Glomerular endothelial cell (primary cell): ENCODE results near the gene BAZ2B. TPM values are rescaled to one million over a fixed set of nuclear protein-coding genes. Genes with fewer than 3 reads are reported as not detected.
"Not testable (repeated sequence)": the region's sequence is repeated elsewhere in the genome, so short reads cannot be mapped to it uniquely, and the experiment has no call there.

Experiments
- DNase-seq: peaks from one replicate; pipeline ENCODE4 v3.0.0-alpha.2; 2011; ENCODE audit warnings: low read depth, low spot score; ENCODE audit errors: extremely low read depth
- total RNA-seq: library from RNA; depleted of rRNA; stranded (reverse); fragments of >200 nt; gene quantifications from 2 replicates; pipeline ENCODE4 v1.2.3, GENCODE V29; 2015

Gene BAZ2B
- total RNA-seq, 1 donor from 2014 or later = 79.3 TPM

DNA sequence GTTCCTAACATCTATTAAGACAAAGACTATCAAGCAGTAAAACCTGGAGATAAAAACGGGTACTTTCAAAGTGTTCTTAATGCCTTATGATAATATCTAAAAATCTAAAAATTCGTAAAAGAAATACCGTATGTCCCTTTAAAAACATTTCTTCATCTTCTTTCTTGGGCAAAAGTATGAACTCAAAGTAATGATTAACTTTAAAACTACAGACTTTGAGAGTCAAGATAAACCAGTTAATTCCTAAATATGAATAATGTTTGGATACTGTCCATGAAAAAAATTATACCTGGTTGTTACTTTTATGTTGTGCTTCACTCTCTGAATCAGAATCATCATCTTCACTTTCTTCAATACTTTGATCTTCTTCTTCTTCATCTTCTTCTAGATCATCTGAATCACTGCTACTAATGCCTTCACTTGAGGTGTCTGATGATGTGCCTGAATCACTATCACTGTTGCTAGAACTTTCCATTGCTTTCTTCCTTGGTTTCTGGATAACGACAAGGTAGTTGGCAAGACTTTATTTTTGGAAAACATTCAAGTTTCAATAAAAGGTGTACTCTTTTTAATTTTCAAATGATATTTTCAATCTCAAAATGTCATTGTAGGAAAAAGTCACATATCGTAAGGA, 177.5 kb downstream of the BAZ2B start:
- DNase-seq = no peak

DNA sequence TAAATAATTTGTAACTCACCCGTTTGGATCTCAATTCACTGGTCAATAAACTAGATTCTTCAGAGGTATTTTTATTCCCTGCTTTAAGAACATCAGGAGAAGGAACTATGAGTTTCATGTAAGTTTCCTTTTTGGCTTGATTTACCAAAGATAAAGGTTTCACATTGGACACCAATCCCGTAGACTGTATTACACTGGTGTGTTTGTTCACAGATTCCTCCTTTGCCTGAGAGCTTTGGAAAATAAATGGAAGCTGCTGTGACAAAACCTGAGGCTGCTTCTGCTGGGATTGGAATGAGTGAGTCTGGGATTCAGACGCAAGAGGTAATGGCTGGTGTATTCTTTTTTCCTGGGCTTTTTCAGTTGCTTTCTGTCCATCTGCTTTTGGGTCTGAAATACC, 178.1 kb downstream of the BAZ2B start:
- no peak for DNase-seq

DNA sequence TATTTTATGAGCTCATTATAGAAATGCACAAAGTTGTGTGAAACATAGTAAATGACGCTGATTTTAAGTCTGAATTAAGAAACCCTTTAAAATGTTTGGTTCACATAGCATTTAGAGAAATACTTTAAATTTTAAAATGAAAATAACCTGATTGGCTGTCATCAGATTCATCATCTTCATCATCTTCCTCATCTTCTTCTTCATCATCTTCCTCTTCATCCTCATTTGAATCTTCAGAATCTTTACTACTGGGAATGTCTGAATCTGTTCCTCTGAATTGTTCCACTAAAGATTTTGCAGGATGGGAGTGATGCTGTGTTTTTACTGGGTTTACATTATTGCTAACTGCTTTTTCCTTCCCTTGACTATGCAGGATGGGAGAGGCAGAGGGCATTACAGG, 183.7 kb downstream of the BAZ2B start:
- no peak for DNase-seq

DNA sequence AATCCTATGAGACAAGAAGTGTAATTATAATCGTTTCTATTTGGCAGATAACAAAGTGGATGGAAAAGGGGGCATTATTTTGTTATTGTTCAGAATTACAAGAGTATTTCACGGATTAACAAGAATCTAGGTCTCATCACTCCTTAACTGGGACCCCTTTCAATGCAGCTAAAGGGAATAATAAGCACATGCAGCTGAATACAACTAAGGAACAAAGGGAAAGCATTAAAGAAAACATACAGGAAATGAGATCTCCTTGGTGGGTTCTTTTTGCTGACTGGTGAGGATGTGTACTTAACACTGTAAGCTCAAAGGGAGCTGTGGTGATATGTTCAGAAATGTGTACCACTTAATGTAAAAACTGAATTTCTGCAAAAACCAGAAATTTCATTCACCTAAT, 189.3 kb downstream of the BAZ2B start:
- DNase-seq = no peak

DNA sequence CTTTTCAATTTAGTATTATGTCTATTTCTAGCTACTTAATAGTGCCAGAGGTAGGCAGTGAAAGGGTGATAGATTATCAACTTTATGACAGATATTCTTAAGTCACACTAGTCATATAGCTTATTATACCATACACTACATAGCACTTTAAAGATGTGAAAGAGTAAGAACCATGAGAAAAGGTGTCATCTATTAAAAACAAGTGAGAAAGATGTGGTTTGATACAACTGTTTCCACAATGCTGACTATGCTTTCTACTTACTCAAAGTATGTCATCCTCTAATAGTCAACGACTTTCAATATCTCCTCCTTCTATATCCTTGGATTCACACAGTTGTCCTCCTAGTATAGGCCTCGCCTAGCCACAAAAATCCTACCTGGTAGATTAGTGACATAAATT, 196.9 kb downstream of the BAZ2B start:
- DNase-seq = no peak

DNA sequence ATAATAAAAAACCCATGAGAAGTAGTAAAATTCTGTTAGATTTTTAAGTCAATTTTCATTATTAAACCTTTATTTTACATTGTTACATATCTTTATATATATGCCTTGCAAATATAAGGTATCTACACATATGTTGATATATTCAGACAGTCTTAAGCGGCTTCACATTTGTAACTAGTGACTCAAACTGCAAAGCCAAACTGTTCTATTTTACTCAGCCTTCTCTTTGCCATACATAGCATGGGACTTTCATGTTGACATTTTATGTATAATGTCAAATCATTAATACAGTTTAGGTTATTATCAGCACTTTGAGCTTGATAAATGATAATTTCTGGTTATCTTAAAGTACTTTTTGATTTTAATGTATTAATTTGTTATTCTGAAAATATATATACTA, 204.9 kb downstream of the BAZ2B start:
- DNase-seq = no peak

DNA sequence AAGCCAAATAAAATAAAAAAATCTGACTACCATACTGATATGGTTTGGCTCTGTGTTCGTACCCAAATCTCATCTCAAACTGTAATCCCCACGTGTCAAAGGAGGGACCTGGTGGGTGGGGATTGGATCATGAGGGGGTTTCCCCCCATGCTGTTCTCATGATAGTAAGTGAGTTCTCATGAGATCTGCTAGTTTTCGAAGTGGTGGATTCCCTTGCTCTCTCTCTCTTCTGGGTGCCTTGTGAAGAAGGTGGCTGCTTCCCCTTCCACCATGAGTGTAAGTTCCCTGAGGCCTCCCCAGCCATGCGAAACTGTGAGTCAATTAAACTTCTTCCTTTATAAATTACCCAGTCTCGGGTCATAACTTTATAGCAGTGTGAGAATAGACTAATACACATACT, 206.1 kb downstream of the BAZ2B start:
- DNase-seq = no peak

DNA sequence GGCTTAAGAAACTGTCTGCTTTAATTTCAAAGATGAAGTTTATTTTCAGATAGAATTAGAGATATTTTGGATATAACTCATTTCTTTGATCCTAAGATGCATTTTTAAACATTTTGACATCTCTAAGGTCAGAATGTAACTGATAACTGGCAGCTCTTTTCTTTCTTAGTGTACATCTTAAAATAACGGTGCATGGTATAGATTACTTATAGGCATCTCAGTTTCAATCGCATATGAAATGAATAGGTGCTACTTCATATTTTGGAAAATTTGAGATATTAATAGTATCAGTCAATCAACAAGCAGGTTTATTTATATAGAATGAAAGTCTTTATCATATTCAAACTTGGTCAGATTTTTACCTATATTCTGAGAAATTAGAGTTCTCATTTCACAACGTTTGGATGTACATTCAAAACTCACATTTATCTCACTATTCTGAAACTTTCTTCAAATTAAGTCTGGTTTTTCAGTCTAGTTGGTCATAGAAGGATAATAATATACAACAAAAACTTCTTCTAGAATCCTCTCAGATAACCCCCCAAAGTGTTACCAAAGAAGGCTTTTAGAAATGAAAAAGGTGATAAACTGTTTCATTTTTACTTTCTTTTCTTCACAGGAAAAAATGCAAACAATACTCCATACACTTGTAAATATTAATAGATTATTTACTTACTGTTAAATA, 207.1 kb downstream of the BAZ2B start:
- no peak for DNase-seq

DNA sequence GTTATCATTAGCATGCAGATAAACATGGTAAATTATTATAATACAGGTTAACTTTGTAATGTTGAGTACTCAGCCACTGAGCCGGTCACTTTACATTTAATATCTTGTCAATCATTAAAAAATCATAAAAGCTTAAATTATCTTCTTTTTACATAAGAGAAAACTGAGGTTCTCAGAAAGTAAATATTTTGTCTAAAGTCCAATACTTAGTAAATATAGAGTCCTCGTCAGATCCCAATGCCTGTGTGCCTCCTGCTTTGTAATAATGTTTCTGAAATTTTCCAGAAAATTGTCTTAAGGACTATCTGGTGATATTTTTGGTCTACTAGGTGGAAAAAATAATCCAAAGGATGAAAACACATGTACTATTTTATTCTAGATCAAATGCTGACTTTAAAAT, 213.6 kb downstream of the BAZ2B start:
- DNase-seq = no peak

DNA sequence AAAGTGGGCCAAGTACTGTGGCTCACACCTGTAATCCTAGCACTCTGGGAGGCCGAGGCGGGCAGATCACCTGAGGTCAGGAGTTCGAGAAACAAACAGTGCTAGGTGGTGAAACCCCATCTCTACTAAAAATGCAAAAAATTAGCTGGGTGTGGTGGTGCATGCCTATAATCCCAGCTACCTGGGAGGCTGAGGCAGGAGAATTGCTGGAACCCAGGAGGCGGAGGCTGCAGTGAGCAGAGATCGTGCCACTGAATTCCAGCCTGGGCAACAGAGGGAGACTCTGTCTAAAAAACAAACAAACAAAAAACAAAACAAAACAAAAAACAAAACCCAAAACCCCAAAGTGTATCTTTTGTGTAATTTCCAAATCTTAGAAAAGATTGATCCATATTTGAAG, 214.2 kb downstream of the BAZ2B start:
- DNase-seq = not testable (repeated sequence)

DNA sequence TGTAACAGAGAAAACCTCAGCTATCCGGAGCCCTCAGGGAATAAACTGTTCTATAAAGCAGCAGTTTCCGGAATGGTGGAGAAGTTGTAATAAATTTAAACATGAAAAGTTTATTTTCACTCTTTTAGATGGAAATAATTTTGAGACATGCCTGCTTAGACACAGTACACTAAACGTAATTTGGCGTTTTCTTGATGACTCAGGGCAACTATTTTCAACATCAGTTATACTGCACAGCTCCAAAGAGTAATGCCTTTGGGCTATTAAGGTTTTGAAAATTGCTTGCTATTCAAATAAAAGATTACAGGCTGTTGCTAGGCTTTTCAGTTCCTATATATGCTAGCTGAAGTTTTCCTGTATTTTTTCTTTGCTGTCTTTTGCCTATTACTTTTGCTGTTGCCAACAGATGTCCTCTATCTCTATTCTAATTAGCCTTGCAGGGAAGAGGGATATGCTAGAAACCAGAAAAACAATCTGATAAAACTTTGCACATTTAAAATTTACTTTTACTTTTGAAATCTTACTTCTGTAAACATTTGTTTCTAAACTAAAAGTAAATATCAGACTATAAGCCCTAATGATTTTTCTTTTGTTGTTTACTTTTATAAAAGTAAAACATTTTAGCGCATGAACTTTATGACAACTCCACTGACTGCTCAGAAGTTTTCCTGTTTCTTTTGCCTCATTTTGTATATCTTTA, 216.5 kb downstream of the BAZ2B start:
- no peak for DNase-seq

DNA sequence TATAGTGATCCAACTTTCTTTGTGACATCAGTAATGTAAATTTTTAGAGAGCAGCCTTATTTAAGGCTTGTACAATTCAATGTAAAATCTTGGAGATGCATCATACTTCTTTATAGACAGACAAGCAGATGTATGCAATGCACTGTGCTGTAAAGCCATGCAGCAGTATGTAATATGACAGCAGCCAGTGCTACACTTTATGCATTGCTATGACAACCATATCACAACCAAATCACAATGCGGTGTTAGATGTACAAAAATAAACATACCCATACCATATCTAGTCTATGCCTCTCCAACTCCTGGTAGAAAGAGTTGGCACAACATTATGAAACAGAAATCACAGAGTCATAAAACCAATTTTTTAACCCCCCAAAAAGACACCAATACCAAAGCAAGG, 219.5 kb downstream of the BAZ2B start:
- DNase-seq = no peak

DNA sequence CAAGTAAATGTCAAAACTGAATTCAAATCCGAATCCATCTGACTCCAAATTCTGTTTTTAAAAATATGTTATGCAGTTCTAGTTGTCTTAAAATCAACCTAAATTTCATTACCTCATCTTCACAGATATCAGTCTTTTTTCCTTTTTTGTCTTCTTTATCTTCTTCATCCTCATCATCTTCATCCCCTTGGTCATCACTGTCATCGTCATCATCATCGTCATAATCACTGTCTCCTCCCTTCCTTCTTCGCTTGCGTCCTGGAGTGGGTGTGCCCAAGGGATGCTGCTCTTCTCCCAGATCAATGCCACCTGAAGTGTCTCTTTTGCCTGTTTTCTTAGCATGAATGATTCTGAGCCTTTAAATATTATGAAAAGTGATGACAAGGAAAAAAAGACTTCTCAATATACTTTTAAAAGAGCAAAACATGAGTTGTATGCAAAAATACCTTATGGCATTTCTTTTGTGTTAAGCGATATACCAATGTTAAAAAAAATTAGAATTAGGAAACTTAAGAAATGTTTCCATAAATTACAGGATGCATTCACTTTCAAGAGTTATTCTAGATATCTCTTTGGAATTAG, 233.8 kb downstream of the BAZ2B start:
- no peak for DNase-seq

DNA sequence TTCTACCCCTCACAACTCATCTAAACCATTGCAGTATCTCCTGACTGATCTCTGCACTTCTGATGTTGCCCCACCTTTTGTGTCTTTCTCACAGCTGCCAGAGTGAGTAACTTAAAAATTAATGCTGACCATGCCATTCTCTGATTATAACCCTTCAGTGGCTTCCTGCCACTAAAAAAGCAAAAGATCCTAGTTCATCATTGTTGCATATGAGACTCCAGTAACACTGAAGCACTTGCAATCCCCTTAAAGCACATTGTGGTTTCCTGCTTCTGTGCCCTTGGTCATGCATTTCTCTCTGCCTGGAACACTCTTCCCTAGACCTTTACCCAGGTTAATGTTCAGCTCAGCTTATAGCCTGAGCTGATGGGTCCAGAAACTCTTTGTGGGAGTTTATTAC, 234.8 kb downstream of the BAZ2B start:
- no peak for DNase-seq

DNA sequence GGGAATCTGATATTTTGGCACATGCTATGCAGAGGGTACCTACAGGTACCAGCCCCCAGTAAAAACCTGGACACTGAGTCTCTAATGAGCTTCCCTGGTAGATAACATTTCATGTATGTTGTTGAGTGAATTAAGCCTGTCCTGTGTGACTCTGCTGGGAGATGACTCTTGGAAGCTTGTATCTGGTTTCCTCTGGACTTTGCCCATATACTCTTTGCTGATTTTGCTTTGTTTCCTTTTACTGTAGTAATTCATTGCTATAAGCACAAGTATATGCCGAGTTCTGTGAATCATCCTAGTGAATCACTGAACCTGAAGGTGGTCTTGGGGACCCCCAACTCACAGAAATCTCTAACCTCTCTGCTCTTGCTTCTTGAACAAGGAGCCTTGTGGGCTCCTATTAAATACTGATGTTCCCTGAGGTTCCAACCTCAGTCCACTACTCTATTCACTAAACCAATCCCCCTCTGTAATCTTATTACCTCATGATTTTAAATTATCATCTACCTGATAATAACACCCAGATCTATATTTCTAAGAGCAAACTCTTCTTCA, 235.6 kb downstream of the BAZ2B start:
- no peak for DNase-seq

DNA sequence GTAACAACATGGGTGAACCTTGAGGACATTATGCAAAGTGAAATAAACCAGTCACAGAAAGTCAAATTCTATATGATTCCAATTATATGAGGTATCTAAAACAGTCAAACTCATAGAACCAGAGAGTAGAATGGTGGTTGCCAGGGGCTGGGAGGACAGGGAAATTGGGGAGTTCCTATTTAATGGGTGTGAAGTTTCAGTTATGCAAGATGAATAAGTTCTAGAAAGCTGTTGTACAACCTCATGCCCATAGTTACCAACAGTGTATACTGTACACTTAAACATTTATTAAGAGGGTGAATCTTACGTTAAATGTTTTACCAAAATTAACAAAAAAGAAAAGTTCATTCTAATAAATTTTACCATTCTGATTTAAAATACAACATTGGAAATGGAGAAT, 237.2 kb downstream of the BAZ2B start:
- no peak for DNase-seq

DNA sequence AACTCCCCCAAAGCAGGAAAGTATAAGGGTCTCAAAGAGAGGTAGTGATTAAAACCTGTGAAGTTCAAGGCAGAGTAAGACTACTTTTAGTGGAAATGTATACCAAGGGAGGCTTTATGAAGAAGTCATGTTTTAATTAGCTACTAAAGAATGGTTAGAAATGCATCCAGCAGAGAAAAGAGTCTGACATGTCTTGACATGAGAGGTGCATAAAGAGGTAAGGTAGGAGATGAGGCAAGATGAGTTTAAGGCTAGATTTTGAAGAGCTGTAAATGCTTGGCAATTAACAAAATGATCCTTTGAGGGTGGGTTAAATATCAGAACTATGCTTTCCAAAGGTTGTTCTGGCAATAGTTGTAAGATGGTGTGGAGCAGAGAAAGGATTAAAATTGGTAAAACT, 241.1 kb downstream of the BAZ2B start:
- DNase-seq = no peak

DNA sequence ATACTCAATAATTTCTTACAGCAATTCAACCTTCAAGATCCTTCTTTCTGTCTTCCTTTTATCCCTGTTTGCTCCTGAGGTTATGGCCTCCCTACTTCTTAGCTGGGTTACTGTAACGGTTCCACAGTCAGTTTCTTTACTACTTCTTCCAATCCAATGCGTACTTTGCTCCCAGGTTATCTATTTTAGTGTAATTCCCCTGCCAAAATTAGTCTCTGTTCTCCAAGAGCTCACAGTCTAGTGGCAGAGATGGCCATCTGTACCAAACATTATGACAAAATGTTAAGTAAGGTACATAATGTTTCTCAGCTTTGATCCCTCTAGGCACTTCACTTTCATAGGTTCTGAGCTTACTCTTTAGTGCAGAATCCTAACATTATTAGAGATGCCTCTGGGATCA, 244.8 kb downstream of the BAZ2B start:
- DNase-seq = no peak

DNA sequence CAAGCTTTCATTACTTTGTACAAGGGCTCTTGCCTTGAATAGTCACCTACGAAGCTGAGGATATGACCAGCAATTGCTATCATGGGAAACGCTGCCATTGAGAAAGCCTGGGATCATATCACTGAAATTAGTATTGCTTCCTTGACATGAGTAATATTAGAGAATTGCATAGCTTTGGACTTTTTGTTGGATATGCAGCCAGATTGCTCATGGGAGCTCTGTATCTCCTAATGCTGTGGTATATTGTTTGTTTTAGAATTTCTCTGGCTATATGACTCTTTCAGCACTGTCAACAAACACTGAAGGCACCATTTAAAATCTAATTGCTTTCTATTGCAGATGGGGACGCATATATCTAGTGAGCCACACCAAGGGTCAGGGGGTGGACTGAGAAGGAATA, 249.8 kb downstream of the BAZ2B start:
- no peak for DNase-seq

DNA sequence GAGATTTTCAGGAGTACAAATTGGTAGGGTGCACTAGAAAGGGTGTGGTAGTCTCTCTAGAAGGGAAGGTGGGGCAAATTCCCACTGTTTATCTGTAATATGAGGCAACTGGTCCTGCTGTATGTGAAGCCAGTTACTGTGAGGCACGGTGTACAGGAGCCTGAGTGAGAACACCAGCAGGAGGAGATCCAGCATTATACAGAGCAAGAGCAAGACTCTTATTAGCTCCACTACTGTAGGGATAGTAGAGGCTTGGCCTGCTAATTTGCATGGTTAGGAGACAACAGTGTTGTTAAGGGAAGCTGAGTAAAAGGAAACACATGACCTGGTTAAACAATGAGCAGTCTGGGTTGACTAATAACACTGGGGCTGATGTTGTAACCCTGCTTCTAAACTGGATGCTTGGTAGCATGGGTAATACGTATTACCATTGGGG, 253.5 kb downstream of the BAZ2B start:
- peak; percentile 91 for DNase-seq

DNA sequence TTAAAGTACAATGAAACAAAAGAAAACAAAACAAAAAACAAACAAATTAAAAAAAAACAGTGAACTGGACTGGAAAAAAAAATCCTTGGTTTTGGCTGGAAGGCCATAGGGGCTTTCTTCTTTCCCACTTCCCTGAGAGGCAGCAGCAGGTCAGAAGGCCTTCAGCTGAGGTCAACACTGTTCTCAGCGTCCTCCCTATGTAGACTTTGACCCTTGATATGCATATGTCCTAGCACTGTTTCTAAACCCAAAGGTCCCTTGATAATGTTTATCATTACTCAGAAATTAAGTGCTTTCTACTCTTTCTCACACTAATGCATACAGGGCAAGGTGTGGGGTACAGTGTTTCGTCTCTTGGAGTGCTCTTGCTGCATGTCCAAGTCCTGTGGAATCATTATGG, 254.3 kb downstream of the BAZ2B start:
- no peak for DNase-seq

DNA sequence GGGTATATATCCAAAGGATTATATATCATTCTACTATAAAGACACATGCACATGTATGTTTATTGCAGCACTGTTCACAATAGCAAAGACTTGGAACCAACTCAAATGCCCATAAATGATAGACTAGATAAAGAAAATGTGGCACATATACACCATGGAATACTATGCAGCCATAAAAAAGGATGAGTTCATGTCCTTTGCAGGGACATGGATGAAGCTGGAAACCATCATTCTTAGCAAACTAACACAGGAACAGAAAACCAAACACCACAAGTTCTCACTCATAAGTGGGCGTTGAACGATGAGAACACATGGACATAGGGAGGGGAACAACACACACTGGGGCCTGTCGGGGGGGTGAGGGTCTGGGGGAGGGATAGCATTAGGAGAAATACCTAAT, 254.7 kb downstream of the BAZ2B start:
- not testable (repeated sequence) for DNase-seq
